Choroid plexus epithelial cell (primary cell): ENCODE measurements around the gene SETD2.

Experiments
- DNase-seq: peaks from one replicate; pipeline ENCODE4 v3.0.0-alpha.2; 2010; ENCODE audit warnings: low read depth
- H3K4me3 ChIP-seq: 2 replicates; pipeline ENCODE4 v1.5.1; 2011; ENCODE audit warnings: low read depth, mild to moderate bottlenecking, control low read depth, low read length, moderate library complexity
- TF ChIP-seq, protein P1 (sequence below): conservative IDR thresholded peaks from 2 replicates; pipeline ENCODE4 v1.5.1; 2011; ENCODE audit warnings: low read depth, mild to moderate bottlenecking, control low read depth, inconsistent platforms, low read length, moderate library complexity

Gene SETD2

DNA sequence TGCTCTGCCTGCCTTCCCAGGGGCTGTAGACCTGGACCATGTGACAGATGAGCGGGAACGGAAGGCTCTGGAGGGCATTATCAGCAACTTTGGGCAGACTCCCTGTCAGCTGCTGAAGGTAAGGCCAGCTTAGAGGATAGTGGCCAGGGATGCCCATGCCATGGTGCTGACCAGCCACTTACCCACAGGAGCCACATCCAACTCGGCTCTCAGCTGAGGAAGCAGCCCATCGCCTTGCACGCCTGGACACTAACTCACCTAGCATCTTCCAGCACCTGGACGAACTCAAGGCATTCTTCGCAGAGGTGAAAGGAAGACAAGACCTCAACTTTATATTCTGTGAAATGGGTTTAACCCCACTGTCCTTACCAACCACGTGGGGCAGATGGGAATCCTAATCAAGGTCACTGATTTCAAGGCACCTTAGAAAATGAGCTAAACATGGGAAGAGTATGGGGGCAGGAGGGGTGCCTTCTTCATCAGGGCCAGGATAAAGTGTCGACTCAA is 157.7 kb downstream of the SETD2 start:
- no peak for DNase-seq
- H3K4me3 ChIP-seq, result no peak overlapping the region
- TF ChIP-seq, protein P1, sequence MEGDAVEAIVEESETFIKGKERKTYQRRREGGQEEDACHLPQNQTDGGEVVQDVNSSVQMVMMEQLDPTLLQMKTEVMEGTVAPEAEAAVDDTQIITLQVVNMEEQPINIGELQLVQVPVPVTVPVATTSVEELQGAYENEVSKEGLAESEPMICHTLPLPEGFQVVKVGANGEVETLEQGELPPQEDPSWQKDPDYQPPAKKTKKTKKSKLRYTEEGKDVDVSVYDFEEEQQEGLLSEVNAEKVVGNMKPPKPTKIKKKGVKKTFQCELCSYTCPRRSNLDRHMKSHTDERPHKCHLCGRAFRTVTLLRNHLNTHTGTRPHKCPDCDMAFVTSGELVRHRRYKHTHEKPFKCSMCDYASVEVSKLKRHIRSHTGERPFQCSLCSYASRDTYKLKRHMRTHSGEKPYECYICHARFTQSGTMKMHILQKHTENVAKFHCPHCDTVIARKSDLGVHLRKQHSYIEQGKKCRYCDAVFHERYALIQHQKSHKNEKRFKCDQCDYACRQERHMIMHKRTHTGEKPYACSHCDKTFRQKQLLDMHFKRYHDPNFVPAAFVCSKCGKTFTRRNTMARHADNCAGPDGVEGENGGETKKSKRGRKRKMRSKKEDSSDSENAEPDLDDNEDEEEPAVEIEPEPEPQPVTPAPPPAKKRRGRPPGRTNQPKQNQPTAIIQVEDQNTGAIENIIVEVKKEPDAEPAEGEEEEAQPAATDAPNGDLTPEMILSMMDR, result no peak

DNA sequence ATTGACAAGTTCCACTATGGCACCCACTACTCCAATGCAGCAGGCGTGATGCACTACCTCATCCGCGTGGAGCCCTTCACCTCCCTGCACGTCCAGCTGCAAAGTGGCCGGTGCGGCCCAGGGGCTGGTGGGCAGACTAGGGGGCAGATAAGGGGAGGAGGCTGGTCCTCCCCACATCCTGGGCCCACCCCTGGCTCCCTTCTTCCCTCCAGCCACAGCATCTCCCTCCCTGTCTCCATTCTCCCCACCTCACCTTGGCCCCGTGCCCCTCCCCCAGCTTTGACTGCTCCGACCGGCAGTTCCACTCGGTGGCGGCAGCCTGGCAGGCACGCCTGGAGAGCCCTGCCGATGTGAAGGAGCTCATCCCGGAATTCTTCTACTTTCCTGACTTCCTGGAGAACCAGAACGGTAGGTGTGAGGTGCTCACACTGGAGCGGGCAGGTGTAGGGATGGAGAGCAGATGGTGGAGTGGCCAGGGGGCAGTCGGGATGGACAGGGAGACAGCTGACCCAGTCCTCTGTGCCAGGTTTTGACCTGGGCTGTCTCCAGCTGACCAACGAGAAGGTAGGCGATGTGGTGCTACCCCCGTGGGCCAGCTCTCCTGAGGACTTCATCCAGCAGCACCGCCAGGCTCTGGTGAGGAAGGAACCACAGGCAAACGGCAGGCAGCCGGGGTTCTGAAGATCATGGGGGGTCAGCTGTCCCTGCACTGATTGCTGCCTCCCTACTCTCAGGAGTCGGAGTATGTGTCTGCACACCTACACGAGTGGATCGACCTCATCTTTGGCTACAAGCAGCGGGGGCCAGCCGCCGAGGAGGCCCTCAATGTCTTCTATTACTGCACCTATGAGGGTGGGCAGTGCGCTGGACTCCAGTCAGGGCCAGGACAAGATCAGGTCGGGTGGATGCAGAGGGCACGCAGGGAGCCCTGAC is 158.4 kb downstream of the SETD2 start:
- H3K4me3 ChIP-seq, result no peak overlapping the region
- DNase-seq, result no peak
- TF ChIP-seq, protein P1, result no peak

DNA sequence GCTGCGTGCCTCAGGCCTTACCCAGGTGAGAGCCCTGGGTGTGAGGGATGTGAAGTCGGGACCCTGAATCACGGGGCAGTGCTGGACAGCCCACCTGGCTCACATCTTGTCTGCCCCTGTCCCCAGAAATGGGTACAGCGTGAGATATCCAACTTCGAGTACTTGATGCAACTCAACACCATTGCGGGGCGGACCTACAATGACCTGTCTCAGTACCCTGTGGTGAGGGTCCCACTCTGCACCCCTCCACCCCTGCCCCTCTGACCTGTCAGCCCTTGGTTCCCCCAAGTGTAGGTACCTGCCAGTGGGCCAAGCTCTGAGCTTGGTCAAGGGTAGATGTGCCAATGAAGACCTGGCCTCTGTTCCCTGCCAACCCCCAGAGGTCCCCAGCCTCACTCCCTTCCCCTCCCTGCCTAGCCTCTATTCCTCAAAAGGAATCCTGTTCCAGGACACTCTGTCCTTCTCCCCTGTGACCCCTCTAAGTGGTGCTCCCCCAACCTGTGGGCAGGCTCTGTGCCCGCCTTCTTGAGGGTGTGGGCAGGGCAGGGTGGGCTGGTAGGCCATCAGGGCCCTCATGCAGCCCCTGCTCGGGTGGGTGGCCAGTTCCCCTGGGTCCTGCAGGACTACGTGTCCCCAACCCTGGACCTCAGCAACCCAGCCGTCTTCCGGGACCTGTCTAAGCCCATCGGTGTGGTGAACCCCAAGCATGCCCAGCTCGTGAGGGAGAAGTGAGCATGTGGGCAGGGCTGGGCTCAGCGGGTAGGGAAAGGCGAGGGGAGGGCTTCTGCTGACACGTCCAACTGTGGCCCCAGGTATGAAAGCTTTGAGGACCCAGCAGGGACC is 159.3 kb downstream of the SETD2 start:
- H3K4me3 ChIP-seq, result no peak overlapping the region
- TF ChIP-seq, protein P1, result no peak

DNA sequence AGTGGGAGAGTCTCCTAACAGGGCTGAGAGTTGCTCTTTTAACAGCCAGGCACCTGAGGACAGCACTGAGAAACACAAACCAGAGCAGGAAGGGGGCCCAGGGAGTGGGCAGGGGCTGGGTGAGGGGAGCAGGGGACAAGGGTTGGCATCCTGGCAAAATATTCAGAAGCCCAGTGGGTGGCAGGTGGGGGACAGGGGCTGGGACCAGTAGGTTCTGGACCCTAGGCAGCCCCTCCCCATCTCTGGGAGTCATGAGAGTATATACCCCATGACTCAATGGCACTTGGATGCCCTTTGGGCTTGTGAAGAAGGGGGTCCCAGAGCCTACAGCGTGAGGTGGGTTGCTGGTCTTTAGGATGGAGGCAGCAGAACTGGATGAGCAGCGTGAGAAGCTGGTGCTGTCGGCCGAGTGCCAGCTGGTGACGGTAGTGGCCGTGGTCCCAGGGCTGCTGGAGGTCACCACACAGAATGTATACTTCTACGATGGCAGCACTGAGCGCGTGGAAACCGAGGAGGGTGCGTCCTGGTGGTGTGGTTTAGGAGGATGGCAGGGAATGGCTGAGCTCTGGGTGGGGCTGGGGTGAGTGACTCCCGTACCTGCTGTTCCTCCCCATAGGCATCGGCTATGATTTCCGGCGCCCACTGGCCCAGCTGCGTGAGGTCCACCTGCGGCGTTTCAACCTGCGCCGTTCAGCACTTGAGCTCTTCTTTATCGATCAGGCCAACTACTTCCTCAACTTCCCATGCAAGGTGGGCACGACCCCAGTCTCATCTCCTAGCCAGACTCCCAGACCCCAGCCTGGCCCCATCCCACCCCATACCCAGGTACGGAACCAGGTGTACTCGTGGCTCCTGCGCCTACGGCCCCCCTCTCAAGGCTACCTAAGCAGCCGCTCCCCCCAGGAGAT is 160.2 kb downstream of the SETD2 start:
- TF ChIP-seq, protein P1, result no peak

More for the DNA sequence above, 159.3 kb downstream of the SETD2 start:
- DNase-seq, result no peak

DNA sequence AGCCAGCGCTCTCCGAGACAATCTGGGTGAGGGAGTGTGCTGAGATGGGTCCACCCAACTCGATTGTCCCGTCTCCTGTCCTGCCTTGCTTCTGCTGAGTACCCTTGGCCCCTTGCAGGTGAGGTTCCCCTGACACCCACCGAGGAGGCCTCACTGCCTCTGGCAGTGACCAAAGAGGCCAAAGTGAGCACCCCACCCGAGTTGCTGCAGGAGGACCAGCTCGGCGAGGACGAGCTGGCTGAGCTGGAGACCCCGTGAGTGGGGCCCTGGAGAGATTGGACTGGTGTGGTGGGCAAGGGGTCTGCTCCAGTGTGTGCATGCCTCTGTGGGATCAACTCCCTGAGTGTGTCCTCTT is 160.9 kb downstream of the SETD2 start:
- TF ChIP-seq, protein P1, result no peak
- no peak for DNase-seq
- no peak overlapping the region for H3K4me3 ChIP-seq

More for the DNA sequence above, 160.2 kb downstream of the SETD2 start:
- no peak overlapping the region for H3K4me3 ChIP-seq
- no peak for DNase-seq
